Neural progenitor cell (in vitro differentiated cells): ENCODE data around the gene ATP11A. TPM values are rescaled to one million over a fixed set of nuclear protein-coding genes. Genes with fewer than 3 reads are reported as not detected.
A peak's percentile ranks its signal among the peaks of the same experiment; 100 is the strongest.

Source experiments
- DNase-seq: peaks from one replicate; pipeline ENCODE4 v3.0.0-alpha.2; 2016; ENCODE audit warnings: low spot score
- H2AFZ ChIP-seq: fragments of 200-600 bp; sonication (generic); replicated peaks from 2 replicates; pipeline ENCODE4 v1.6.1; 2016; ENCODE audit warnings: antibody characterized with exemption
- H3F3A ChIP-seq: fragments of 200-600 bp; sonication (generic); 2 replicates; pipeline ENCODE4 v1.6.1; 2016; ENCODE audit warnings: antibody characterized with exemption, low read depth
- H3K27ac ChIP-seq: fragments of 200-600 bp; sonication (generic); 2 replicates; pipeline ENCODE4 v1.5.1; 2016; ENCODE audit warnings: mild to moderate bottlenecking
- H3K27me3 ChIP-seq: fragments of 200-600 bp; sonication (generic); 2 replicates; pipeline ENCODE4 v1.6.1; 2016; ENCODE audit warnings: mild to moderate bottlenecking, moderate library complexity
- H3K36me3 ChIP-seq: fragments of 200-600 bp; sonication (generic); 2 replicates; pipeline ENCODE4 v1.5.1; 2016
- H3K4me1 ChIP-seq: fragments of 200-600 bp; sonication (generic); 2 replicates; pipeline ENCODE4 v1.6.1; 2016; ENCODE audit warnings: mixed run types
- H3K4me2 ChIP-seq: fragments of 200-600 bp; sonication (generic); 2 replicates; pipeline ENCODE4 v1.6.1; 2016
- H3K4me3 ChIP-seq: fragments of 200-600 bp; sonication (generic); 2 replicates; pipeline ENCODE4 v1.5.1; 2016
- H3K79me2 ChIP-seq: fragments of 200-600 bp; sonication (generic); 2 replicates; pipeline ENCODE4 v1.6.1; 2016; ENCODE audit warnings: low read depth
- H3K9ac ChIP-seq: fragments of 200-600 bp; sonication (generic); 2 replicates; pipeline ENCODE4 v1.6.1; 2016
- H3K9me3 ChIP-seq: fragments of 200-600 bp; sonication (generic); 2 replicates; pipeline ENCODE4 v1.5.1; 2016; ENCODE audit warnings: low read depth
- H4K20me1 ChIP-seq: fragments of 200-600 bp; sonication (generic); 2 replicates; pipeline ENCODE4 v1.6.1; 2016; ENCODE audit warnings: low read depth
- H3K27ac Mint-ChIP-seq: 3 replicates; pipeline ENCODE4 v1.8.0; 2021; ENCODE audit warnings: mixed read lengths
- H3K27me3 Mint-ChIP-seq: 2 replicates; pipeline ENCODE4 v1.8.0; 2022; ENCODE audit warnings: low read depth, mild to moderate bottlenecking, inconsistent platforms, moderate library complexity, mixed read lengths; ENCODE audit not compliant: insufficient read depth
- H3K36me3 Mint-ChIP-seq: 3 replicates; pipeline ENCODE4 v1.8.0; 2021; ENCODE audit warnings: mixed read lengths
- H3K4me1 Mint-ChIP-seq: 3 replicates; pipeline ENCODE4 v1.8.0; 2021; ENCODE audit warnings: mixed read lengths
- H3K4me3 Mint-ChIP-seq: 3 replicates; pipeline ENCODE4 v1.8.0; 2021; ENCODE audit warnings: mild to moderate bottlenecking, moderate library complexity, mixed read lengths
- H3K9me3 Mint-ChIP-seq: 3 replicates; pipeline ENCODE4 v1.8.0; 2020; ENCODE audit warnings: mixed read lengths
- CTCF ChIP-seq: fragments of 200-600 bp; sonication (generic); IDR thresholded peaks from 2 replicates; pipeline ENCODE4 v1.5.1; 2017; ENCODE audit warnings: antibody characterized with exemption, mild to moderate bottlenecking
- EZH2 ChIP-seq: fragments of 200-600 bp; sonication (generic); IDR thresholded peaks from 2 replicates; pipeline ENCODE4 v1.6.1; 2017; ENCODE audit warnings: antibody characterized with exemption, mild to moderate bottlenecking, moderate library complexity
- EZH2phosphoT487 ChIP-seq: fragments of 200-600 bp; sonication (generic); IDR thresholded peaks from 2 replicates; pipeline ENCODE4 v1.6.1; 2017; ENCODE audit warnings: antibody characterized with exemption
- total RNA-seq: library from RNA; depleted of rRNA; stranded (reverse); fragments of >200 nt; gene quantifications from 2 replicates; pipeline ENCODE4 v1.2.3, GENCODE V29; 2015; ENCODE audit warnings: low replicate concordance

ATP11A gene
- total RNA-seq, 1 donor from 2014 or later = 12.6 TPM

DNA sequence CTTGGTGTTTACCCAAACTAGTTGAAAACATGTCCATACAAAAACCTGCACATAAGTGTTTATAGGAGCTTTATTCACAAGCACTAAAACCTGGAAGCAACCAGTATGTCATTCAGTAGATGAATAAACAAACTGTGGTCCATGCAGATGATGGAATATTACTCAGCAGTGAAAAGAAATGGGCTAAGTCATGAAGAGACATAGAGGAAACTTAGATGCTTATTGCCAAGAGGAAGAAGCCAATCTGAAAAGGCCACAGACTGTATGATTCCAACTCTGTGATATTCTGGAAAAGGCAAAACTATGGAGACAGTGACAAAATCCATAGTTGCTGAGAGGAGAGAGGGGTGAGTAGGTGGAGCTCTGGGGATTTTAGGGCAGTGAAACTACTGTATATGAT, 240.4 kb downstream of the ATP11A start:
- no peak for DNase-seq
- H3K4me2 ChIP-seq = no peak overlapping the region
- H3K4me3 ChIP-seq = no peak overlapping the region
- H3K79me2 ChIP-seq = no peaks in the 10 kb centered on the region
- H3F3A ChIP-seq = peaks cover 6% of the 10 kb centered on the region
- H3K9ac ChIP-seq = no peak overlapping the region
- H3K27me3 Mint-ChIP-seq = no peaks in the 10 kb centered on the region
- peaks cover 4% of the 10 kb centered on the region for H3K36me3 Mint-ChIP-seq
- H3K27ac Mint-ChIP-seq = no peak overlapping the region
- no peaks in the 10 kb centered on the region for H3K27me3 ChIP-seq
- H3K4me1 ChIP-seq = peaks cover 3% of the 10 kb centered on the region
- peaks cover 16% of the 10 kb centered on the region for H3K4me1 Mint-ChIP-seq
- no peak for TF ChIP-seq CTCF
- H3K36me3 ChIP-seq = no peaks in the 10 kb centered on the region
- H2AFZ ChIP-seq = no peak overlapping the region
- H3K9me3 Mint-ChIP-seq = peaks cover 8% of the 10 kb centered on the region
- no peak overlapping the region for H3K27ac ChIP-seq
- no peaks in the 10 kb centered on the region for H3K9me3 ChIP-seq
- no peak overlapping the region for H3K4me3 Mint-ChIP-seq
- peaks cover 30% of the 10 kb centered on the region for H4K20me1 ChIP-seq

- Mint-ChIP-seq H3K4me1 (peaks cover 16% of the 10 kb centered on the region), H3K27ac (no peak overlapping the region), H3K4me3 (no peak overlapping the region), H3K27me3 (no peaks in the 10 kb centered on the region), H3K36me3 (peaks cover 4% of the 10 kb centered on the region), H3K9me3 (peaks cover 8% of the 10 kb centered on the region)
- peaks cover 6% of the 10 kb centered on the region for H3F3A ChIP-seq
- H3K27ac ChIP-seq = peak overlapping the region; percentile 61
- H2AFZ ChIP-seq = no peak overlapping the region
- peak; percentile 73 for DNase-seq
- no peaks in the 10 kb centered on the region for H3K27me3 ChIP-seq
- H3K4me1 ChIP-seq = peaks cover 3% of the 10 kb centered on the region
- H4K20me1 ChIP-seq = peaks cover 30% of the 10 kb centered on the region
- no peak overlapping the region for H3K9ac ChIP-seq
- TF ChIP-seq EZH2 (no peak), CTCF (peak; percentile 73)
- H3K4me2 ChIP-seq = peak overlapping the region; percentile 38
- H3K9me3 ChIP-seq = no peaks in the 10 kb centered on the region
- H3K36me3 ChIP-seq = no peaks in the 10 kb centered on the region
- no peak overlapping the region for H3K4me3 ChIP-seq
- H3K79me2 ChIP-seq = no peaks in the 10 kb centered on the region
Observed at GRCh38 chr13:112931028-112931934, 241.4 kb downstream of the ATP11A start.

DNA sequence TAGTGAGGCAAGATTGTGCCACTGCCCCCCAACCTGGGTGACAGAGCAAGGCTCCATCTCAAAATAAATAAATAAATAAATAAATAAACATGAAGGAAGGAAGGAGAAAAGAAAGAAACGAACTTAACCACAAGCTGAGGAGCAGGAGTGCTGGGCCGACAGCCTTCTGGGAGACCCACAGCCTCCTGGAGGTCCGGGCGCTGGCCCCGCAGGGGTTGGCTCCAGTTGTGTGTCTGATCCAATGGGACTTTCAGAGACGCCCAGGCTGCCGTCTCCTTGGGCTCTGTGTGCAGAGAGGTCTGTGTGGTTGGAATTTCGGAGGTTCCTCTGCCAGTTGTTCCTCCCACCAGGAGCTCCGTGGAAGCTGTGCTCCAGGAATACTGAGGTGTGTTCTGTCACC, 243.1 kb downstream of the ATP11A start:
- no peak overlapping the region for H3K4me3 Mint-ChIP-seq
- H3K27ac Mint-ChIP-seq = no peak overlapping the region
- Histone ChIP-seq H4K20me1 (peaks cover 30% of the 10 kb centered on the region), H3K9ac (no peak overlapping the region), H3K4me1 (peaks cover 3% of the 10 kb centered on the region), H2AFZ (no peak overlapping the region), H3K36me3 (no peaks in the 10 kb centered on the region), H3K4me2 (no peak overlapping the region), H3K79me2 (peaks cover 9% of the 10 kb centered on the region), H3K9me3 (no peaks in the 10 kb centered on the region), H3K27me3 (no peaks in the 10 kb centered on the region), H3F3A (peaks cover 6% of the 10 kb centered on the region), H3K4me3 (no peak overlapping the region), H3K27ac (no peak overlapping the region)
- no peaks in the 10 kb centered on the region for H3K9me3 Mint-ChIP-seq
- H3K27me3 Mint-ChIP-seq = no peaks in the 10 kb centered on the region
- peaks cover 19% of the 10 kb centered on the region for H3K4me1 Mint-ChIP-seq
- TF ChIP-seq EZH2phosphoT487 (no peak), EZH2 (no peak), CTCF (no peak)
- no peaks in the 10 kb centered on the region for H3K36me3 Mint-ChIP-seq
- DNase-seq = no peak
